ENCODE measurements around the gene PSMC6.

The PSMC6 gene

DNA sequence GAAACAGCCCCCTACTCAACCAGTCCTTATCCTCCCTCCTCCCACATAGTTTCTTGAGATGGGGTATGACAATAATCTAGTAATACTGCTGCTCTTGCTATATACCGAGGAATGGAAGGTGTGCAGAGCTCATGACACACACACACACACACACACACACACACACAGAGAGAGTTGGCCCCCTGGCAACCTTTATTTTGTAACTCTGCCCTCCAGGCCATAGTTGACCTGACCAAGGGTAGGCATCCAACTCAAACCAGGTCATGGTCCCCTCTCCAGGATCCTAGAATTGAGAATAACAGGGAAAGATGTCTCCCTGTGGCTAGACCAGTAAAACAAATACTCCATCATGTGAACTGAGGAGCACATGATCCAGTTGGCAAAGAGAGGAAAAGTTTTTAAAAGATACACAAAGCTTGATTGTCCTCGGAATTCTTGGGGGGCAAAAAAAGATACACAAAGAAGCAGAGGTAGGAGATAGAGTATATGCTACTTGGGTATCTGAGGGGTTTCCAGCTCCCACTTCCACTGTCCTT lies 22.9 kb upstream of the PSMC6 start:
- in situ Hi-C loops (cut with HindIII; ENCODE audit: low sequenced_read_pairs) = no loop called here
- H3K4me3 ChIP-seq (ENCODE audit: low read depth, low read length) = no peak overlapping the region
- peak; percentile 7 for DNase-seq (ENCODE audit: low read depth, low spot score)
- TF ChIP-seq, protein P1, sequence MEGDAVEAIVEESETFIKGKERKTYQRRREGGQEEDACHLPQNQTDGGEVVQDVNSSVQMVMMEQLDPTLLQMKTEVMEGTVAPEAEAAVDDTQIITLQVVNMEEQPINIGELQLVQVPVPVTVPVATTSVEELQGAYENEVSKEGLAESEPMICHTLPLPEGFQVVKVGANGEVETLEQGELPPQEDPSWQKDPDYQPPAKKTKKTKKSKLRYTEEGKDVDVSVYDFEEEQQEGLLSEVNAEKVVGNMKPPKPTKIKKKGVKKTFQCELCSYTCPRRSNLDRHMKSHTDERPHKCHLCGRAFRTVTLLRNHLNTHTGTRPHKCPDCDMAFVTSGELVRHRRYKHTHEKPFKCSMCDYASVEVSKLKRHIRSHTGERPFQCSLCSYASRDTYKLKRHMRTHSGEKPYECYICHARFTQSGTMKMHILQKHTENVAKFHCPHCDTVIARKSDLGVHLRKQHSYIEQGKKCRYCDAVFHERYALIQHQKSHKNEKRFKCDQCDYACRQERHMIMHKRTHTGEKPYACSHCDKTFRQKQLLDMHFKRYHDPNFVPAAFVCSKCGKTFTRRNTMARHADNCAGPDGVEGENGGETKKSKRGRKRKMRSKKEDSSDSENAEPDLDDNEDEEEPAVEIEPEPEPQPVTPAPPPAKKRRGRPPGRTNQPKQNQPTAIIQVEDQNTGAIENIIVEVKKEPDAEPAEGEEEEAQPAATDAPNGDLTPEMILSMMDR (IDR thresholded peaks at IDR 0.05; ENCODE audit: low read depth, low read length) = no peak

DNA sequence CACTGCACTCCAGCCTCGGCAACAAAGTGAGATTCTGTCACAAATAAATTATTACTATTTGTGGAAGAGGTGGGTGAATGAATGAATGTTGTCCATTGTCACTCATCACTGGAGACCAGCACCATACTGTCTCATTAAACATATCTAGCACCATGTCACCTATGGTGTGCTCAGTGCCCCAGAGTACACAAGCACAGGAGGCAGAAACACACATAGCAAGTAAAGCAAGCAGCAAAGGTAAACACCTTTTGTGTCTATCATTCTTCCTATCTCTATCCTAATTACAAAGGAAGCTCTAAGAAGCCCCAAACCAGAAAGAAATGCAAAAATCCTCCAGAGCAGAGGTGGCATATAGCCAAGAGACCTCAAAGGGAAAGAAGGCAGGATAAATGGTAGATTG lies 20.8 kb upstream of the PSMC6 start:
- in situ Hi-C loops (cut with HindIII; ENCODE audit: low sequenced_read_pairs) = no loop called here
- DNase-seq (ENCODE audit: low read depth, low spot score) = no peak
- TF ChIP-seq, protein P1 (IDR thresholded peaks at IDR 0.05; ENCODE audit: low read depth, low read length) = no peak
- no peak overlapping the region for H3K4me3 ChIP-seq (ENCODE audit: low read depth, low read length)

DNA sequence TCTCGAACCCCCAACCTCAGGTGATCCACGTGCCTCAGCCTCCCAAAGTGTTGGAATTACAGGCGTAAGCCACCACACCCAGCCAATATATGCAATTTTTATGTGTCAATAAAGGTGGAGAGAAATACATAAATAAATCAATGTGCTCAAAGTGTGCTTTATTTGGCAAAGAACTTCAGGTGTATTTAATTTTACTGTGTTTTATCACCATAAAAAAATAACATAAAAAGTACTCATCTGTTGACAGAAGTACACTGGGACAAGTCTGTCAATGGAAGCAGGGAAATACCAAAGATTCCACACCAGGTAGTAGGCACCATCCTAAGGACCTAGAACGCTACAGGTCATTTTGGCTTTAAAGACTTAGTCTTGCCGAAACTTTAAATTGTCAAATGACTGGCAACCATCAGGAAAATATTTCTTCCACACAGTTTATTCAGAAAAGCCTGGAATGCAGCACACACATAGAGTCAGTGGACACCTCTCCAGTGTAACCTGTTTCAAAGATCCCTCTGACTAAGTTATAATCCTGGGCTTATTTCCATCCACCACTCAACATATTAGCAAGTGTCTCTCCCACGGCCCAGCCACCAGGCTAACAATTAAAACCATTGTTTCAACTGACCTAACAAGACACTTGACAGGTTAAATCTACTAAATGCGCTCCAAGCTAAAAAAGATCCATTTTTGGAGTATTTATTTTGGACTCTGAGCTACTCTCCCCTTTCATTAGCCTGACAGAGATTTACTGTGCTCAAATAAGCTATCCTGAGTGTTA lies 15.8 kb upstream of the PSMC6 start:
- no peak for DNase-seq (ENCODE audit: low read depth, low spot score)
- no peak overlapping the region for H3K4me3 ChIP-seq (ENCODE audit: low read depth, low read length)
- in situ Hi-C loops (cut with HindIII; ENCODE audit: low sequenced_read_pairs) = no loop called here
- TF ChIP-seq, protein P1 (IDR thresholded peaks at IDR 0.05; ENCODE audit: low read depth, low read length) = no peak

DNA sequence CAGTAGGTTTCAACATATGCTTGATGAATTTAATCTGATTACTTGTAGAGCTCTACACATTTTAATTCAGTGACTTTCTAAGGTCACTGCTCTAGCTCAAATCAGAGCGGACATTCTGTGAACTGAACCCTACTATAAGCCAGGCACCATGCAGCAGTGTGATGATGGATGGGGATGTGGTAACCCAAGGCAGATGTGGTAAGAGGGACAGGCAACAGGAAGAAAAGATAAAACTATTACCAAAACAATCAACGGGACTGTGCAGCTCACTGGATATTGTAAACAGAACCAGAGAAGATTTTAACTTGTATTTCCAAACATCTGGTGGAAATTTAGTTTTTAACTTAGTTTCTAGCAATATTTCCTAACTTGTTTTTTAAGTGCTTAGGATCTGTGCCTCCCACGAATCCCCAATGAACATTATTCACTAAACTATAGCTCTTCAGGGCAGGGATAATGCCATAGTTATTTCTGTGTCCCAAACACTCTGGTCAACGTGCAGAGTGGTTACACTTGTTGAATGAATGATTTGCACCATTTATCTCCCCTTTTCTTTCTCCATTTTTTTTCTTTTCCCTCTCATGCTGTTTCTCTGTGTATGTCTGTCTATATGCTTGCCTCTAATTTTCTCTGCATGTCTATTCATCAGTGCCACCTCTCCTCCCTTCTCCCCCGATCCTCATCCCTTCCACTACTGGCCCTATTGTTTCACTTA lies 14.6 kb upstream of the PSMC6 start:
- TF ChIP-seq, protein P1 (IDR thresholded peaks at IDR 0.05; ENCODE audit: low read depth, low read length) = no peak
- no peak for DNase-seq (ENCODE audit: low read depth, low spot score)
- in situ Hi-C loops (cut with HindIII; ENCODE audit: low sequenced_read_pairs) = no loop called here
- H3K4me3 ChIP-seq (ENCODE audit: low read depth, low read length) = no peak overlapping the region

DNA sequence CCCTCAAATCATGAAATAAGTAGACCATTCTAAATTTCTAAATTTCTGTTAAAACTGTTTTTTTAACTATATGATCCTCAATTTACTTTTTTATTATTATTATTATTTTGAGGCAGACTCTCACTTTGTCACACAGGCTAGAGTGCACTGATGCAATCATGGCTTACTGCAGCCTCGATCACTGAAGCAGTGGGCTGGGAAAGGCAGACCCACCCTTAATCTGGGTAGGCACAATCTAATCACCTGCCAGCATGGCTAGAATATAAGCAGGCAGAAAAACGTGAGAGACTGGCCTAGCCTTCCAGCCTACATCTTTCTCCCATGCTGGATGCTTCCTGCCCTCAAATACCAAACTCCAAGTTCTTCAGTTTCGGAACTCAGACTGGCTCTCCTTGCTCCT lies 14.0 kb upstream of the PSMC6 start:
- DNase-seq (ENCODE audit: low read depth, low spot score) = no peak
- TF ChIP-seq, protein P1 (IDR thresholded peaks at IDR 0.05; ENCODE audit: low read depth, low read length) = no peak
- in situ Hi-C loops (cut with HindIII; ENCODE audit: low sequenced_read_pairs) = no loop called here
- H3K4me3 ChIP-seq (ENCODE audit: low read depth, low read length) = no peak overlapping the region

DNA sequence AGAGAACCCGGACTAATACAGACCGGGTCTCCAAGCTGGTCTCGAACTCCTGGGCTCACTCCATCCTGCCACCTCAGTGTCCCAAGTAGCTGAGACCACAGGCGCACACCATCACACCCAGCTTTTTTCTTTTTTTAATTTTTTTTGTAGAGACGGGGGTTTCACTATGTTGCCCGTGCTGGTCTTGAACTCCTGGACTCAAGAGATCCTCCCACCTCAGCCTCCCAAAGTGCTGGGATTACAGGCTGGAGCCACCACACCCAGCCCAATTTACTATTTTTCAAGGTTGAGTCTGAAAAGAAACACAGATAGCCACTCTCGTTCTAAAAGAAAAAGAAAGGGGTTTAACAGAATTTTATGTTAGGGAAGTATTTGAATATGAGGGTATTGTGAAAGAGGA lies 13.5 kb upstream of the PSMC6 start:
- in situ Hi-C loops (cut with HindIII; ENCODE audit: low sequenced_read_pairs) = no loop called here

More for the DNA sequence above, 13.5 kb upstream of the PSMC6 start:
- TF ChIP-seq, protein P1 (IDR thresholded peaks at IDR 0.05; ENCODE audit: low read depth, low read length) = no peak
- no peak overlapping the region for H3K4me3 ChIP-seq (ENCODE audit: low read depth, low read length)
- DNase-seq (ENCODE audit: low read depth, low spot score) = no peak

Data from astrocyte of the spinal cord (primary cell).